ENCODE data around the gene ATPAF1.

DNA sequence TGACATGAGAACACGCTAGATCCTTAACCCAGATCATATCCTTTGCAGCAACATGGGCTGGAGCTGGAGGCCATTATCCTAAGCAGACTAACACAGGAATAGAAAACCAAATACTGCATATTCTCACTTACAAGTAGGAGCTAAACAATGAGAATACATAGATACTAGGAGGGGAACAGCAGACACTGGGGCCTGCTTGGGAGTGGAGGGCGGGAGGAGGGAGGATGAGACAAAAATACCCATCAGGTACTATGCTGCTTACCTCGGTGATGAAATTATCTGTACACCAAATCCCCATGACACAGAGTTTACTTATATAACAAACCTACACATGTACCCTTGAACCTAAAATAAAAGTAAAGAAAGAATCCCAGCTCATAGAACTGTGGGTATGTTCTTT is 50.3 kb downstream of the ATPAF1 start:
- TF ChIP-seq, protein P1, sequence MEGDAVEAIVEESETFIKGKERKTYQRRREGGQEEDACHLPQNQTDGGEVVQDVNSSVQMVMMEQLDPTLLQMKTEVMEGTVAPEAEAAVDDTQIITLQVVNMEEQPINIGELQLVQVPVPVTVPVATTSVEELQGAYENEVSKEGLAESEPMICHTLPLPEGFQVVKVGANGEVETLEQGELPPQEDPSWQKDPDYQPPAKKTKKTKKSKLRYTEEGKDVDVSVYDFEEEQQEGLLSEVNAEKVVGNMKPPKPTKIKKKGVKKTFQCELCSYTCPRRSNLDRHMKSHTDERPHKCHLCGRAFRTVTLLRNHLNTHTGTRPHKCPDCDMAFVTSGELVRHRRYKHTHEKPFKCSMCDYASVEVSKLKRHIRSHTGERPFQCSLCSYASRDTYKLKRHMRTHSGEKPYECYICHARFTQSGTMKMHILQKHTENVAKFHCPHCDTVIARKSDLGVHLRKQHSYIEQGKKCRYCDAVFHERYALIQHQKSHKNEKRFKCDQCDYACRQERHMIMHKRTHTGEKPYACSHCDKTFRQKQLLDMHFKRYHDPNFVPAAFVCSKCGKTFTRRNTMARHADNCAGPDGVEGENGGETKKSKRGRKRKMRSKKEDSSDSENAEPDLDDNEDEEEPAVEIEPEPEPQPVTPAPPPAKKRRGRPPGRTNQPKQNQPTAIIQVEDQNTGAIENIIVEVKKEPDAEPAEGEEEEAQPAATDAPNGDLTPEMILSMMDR (IDR thresholded peaks at IDR 0.05; ENCODE audit: low read length): no peak
- no peak for TF ChIP-seq EZH2 (IDR thresholded peaks at IDR 0.05; ENCODE audit: borderline replicate concordance, low read length)
